ENCODE results near the gene IPO4.

DNA sequence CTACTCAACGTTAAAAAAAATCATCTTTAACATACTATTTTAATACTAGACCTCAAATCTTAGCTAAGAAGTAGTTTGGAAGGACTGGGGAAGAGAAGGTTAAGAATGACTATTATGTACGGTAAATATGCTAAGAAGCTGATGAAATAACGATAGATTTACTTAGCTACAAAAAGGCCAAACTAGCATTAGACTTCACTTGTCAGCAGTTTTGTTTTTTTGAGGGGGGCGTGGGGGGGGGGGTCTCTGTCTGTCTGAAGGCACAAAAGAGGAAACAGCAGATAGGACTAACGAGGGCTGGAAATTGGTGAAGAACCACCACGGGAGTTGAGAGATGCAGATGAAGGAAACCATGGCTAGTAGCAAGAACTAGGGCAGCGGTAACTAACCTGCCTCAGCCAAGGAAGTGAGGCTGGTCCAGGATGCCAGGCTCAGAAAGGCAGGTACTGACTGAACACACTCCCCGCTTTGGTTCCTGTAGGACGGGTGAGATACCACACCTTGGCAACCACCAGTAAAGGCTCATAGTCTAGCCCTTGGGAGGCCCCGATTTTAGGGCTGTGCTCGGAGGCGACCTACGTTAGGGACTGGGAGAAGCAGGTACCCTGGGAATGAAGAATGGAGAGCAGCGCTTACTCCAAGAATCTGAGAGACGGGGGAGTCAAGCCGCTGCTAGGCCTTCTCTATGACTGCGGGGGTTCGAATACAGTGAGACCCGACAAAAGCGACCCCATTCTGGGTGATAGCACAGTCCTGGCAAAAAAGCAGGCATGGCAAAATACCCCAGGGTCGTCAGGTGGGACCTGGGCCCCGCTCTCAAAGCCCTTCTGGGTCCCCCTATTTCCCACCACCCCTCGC is 42.9 kb upstream of the IPO4 start:
- TF ChIP-seq, protein P1, sequence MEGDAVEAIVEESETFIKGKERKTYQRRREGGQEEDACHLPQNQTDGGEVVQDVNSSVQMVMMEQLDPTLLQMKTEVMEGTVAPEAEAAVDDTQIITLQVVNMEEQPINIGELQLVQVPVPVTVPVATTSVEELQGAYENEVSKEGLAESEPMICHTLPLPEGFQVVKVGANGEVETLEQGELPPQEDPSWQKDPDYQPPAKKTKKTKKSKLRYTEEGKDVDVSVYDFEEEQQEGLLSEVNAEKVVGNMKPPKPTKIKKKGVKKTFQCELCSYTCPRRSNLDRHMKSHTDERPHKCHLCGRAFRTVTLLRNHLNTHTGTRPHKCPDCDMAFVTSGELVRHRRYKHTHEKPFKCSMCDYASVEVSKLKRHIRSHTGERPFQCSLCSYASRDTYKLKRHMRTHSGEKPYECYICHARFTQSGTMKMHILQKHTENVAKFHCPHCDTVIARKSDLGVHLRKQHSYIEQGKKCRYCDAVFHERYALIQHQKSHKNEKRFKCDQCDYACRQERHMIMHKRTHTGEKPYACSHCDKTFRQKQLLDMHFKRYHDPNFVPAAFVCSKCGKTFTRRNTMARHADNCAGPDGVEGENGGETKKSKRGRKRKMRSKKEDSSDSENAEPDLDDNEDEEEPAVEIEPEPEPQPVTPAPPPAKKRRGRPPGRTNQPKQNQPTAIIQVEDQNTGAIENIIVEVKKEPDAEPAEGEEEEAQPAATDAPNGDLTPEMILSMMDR (conservative IDR thresholded peaks at IDR 0.05; ENCODE audit: low read depth in 2 of 2): no peak
- no peak for TF ChIP-seq CREB1 (CRISPR knock-in tag; IDR thresholded peaks at IDR 0.05; ENCODE audit: low read depth)
- no peak for TF ChIP-seq POLR2AphosphoS5 (IDR thresholded peaks at IDR 0.05; ENCODE audit: low read depth)
- TF ChIP-seq, protein P2, sequence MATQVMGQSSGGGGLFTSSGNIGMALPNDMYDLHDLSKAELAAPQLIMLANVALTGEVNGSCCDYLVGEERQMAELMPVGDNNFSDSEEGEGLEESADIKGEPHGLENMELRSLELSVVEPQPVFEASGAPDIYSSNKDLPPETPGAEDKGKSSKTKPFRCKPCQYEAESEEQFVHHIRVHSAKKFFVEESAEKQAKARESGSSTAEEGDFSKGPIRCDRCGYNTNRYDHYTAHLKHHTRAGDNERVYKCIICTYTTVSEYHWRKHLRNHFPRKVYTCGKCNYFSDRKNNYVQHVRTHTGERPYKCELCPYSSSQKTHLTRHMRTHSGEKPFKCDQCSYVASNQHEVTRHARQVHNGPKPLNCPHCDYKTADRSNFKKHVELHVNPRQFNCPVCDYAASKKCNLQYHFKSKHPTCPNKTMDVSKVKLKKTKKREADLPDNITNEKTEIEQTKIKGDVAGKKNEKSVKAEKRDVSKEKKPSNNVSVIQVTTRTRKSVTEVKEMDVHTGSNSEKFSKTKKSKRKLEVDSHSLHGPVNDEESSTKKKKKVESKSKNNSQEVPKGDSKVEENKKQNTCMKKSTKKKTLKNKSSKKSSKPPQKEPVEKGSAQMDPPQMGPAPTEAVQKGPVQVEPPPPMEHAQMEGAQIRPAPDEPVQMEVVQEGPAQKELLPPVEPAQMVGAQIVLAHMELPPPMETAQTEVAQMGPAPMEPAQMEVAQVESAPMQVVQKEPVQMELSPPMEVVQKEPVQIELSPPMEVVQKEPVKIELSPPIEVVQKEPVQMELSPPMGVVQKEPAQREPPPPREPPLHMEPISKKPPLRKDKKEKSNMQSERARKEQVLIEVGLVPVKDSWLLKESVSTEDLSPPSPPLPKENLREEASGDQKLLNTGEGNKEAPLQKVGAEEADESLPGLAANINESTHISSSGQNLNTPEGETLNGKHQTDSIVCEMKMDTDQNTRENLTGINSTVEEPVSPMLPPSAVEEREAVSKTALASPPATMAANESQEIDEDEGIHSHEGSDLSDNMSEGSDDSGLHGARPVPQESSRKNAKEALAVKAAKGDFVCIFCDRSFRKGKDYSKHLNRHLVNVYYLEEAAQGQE (IDR thresholded peaks at IDR 0.05; ENCODE audit: unreplicated experiment): no peak
- TF ChIP-seq EZH2 (IDR thresholded peaks at IDR 0.05; ENCODE audit: low read depth, unreplicated experiment): no peak
- no peak for TF ChIP-seq EZH2phosphoT487 (IDR thresholded peaks at IDR 0.05; ENCODE audit: unreplicated experiment)
- no peak for TF ChIP-seq ZNF114 (CRISPR knock-in tag; IDR thresholded peaks at IDR 0.05)
- TF ChIP-seq JUNB (IDR thresholded peaks at IDR 0.05; ENCODE audit: unreplicated experiment): no peak
- no peak for TF ChIP-seq STAT1 (IDR thresholded peaks at IDR 0.05; ENCODE audit: unreplicated experiment)
- TF ChIP-seq ZNF331 (CRISPR knock-in tag; IDR thresholded peaks at IDR 0.05; ENCODE audit: low read depth): no peak
- no peak for TF ChIP-seq NANOG (IDR thresholded peaks at IDR 0.05; ENCODE audit: borderline replicate concordance)
- TF ChIP-seq, protein P3, sequence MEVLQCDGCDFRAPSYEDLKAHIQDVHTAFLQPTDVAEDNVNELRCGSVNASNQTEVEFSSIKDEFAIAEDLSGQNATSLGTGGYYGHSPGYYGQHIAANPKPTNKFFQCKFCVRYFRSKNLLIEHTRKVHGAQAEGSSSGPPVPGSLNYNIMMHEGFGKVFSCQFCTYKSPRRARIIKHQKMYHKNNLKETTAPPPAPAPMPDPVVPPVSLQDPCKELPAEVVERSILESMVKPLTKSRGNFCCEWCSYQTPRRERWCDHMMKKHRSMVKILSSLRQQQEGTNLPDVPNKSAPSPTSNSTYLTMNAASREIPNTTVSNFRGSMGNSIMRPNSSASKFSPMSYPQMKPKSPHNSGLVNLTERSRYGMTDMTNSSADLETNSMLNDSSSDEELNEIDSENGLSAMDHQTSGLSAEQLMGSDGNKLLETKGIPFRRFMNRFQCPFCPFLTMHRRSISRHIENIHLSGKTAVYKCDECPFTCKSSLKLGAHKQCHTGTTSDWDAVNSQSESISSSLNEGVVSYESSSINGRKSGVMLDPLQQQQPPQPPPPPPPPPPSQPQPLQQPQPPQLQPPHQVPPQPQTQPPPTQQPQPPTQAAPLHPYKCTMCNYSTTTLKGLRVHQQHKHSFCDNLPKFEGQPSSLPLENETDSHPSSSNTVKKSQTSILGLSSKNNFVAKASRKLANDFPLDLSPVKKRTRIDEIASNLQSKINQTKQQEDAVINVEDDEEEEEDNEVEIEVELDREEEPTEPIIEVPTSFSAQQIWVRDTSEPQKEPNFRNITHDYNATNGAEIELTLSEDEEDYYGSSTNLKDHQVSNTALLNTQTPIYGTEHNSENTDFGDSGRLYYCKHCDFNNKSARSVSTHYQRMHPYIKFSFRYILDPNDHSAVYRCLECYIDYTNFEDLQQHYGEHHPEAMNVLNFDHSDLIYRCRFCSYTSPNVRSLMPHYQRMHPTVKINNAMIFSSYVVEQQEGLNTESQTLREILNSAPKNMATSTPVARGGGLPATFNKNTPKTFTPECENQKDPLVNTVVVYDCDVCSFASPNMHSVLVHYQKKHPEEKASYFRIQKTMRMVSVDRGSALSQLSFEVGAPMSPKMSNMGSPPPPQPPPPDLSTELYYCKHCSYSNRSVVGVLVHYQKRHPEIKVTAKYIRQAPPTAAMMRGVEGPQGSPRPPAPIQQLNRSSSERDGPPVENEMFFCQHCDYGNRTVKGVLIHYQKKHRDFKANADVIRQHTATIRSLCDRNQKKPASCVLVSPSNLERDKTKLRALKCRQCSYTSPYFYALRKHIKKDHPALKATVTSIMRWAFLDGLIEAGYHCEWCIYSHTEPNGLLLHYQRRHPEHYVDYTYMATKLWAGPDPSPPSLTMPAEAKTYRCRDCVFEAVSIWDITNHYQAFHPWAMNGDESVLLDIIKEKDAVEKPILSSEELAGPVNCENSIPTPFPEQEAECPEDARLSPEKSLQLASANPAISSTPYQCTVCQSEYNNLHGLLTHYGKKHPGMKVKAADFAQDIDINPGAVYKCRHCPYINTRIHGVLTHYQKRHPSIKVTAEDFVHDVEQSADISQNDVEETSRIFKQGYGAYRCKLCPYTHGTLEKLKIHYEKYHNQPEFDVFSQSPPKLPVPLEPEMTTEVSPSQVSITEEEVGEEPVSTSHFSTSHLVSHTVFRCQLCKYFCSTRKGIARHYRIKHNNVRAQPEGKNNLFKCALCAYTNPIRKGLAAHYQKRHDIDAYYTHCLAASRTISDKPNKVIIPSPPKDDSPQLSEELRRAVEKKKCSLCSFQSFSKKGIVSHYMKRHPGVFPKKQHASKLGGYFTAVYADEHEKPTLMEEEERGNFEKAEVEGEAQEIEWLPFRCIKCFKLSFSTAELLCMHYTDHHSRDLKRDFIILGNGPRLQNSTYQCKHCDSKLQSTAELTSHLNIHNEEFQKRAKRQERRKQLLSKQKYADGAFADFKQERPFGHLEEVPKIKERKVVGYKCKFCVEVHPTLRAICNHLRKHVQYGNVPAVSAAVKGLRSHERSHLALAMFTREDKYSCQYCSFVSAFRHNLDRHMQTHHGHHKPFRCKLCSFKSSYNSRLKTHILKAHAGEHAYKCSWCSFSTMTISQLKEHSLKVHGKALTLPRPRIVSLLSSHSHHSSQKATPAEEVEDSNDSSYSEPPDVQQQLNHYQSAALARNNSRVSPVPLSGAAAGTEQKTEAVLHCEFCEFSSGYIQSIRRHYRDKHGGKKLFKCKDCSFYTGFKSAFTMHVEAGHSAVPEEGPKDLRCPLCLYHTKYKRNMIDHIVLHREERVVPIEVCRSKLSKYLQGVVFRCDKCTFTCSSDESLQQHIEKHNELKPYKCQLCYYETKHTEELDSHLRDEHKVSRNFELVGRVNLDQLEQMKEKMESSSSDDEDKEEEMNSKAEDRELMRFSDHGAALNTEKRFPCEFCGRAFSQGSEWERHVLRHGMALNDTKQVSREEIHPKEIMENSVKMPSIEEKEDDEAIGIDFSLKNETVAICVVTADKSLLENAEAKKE (CRISPR knock-in tag; IDR thresholded peaks at IDR 0.05): no peak
- TF ChIP-seq, protein P4, sequence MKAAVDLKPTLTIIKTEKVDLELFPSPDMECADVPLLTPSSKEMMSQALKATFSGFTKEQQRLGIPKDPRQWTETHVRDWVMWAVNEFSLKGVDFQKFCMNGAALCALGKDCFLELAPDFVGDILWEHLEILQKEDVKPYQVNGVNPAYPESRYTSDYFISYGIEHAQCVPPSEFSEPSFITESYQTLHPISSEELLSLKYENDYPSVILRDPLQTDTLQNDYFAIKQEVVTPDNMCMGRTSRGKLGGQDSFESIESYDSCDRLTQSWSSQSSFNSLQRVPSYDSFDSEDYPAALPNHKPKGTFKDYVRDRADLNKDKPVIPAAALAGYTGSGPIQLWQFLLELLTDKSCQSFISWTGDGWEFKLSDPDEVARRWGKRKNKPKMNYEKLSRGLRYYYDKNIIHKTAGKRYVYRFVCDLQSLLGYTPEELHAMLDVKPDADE (IDR thresholded peaks at IDR 0.05): no peak
